ENCODE results near the gene RASL11B. TPM values are rescaled to one million over a fixed set of nuclear protein-coding genes. Genes with fewer than 3 reads are reported as not detected.

Gene RASL11B
- total RNA-seq: 33.7 TPM

DNA sequence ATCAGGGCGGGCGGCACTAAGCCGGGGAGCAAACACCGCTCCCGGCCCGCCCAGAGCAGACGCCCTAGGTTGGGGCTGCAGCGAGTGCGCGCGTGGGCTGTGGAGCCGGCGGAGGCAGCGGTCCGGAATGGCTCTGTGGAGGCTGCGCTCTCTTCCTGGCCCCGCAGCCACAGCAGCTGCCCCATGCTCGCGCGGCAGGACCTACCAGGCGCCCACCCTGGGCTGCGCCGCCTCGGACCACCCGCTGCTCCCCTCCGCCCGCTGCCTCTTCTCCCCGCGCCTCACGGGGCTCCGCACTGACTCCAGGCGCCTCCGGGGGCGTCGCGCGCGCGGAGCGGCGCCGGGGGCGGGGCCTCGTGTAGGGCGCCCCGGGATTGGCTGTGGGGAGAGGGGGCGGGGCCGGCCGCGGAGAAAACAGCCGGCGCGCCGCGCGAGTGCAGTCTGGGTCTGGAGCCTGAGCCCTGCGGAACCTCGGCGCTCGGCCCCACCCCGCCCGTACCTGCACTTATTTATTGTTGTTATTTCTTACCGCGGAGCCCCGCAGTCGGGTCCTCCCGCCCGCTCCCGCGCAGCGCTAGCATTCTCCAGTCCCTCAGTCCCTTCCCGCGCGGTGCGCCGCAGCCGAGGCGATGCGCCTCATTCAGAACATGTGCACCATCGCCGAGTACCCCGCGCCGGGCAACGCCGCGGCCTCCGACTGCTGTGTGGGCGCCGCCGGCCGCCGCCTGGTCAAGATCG, at the start of gene RASL11B:
Gene RASL11B, plus strand, starts transcription at position 439 of the 738 bp plus-strand sequence. Its CDS starts 191 bp downstream, at position 630.

Other genes with a start within 250 kb of the RASL11B start
- 25.3 TPM for gene USP46, start 203.0 kb upstream of the RASL11B start, total RNA-seq
- gene ERVMER34-1, start 110.9 kb upstream of the RASL11B start, total RNA-seq: 2.3 TPM